ENCODE results near the gene EIF2A. TPM values are rescaled to one million over a fixed set of nuclear protein-coding genes. Genes with fewer than 3 reads are reported as not detected.
"Not testable (repeated sequence)": the region's sequence is repeated elsewhere in the genome, so short reads cannot be mapped to it uniquely, and the experiment has no call there.

EIF2A gene
- total and polyA plus RNA-seq, 4 donors, result 72.8 to 95.5 (median 79.6) TPM

- no peaks in the 10 kb centered on the region for H3K9me3 ChIP-seq (ENCODE audit: control insufficient read depth, low read length)
- peaks cover 0 to 5% of the 10 kb centered on the region in 2 donors for H3K4me1 ChIP-seq (ENCODE audit: control insufficient read depth in 1 of 2, insufficient read depth in 2 of 2, low read length in 2 of 2)
- no peak overlapping the region for H3K27ac ChIP-seq (ENCODE audit: low read depth in 1 of 2, low read length in 2 of 2)
- H3K36me3 ChIP-seq (ENCODE audit: control insufficient read depth in 1 of 2, insufficient read depth in 2 of 2, low read length in 1 of 2), result no peaks in the 10 kb centered on the region
- DNase-seq (no peak), ATAC-seq (ENCODE audit: low FRiP score) (no peak)
- no peaks in the 10 kb centered on the region for H3K27me3 ChIP-seq (ENCODE audit: control insufficient read depth in 1 of 2, insufficient read depth in 2 of 2, low read length in 1 of 2)
- intact Hi-C loops (cut with DNase I), result no loop called here
- no peak overlapping the region for H3K4me3 ChIP-seq (ENCODE audit: low read length in 2 of 2)
- WGBS, 2 donors, result 92 to 98% methylated on average over 2 of the region's 2 CpGs
Measured at GRCh38 chr3:150613034-150613433, 66.4 kb downstream of the EIF2A start.

GRCh38 chr3:150613709-150614480 is 67.3 kb downstream of the EIF2A start:
- ATAC-seq (ENCODE audit: low FRiP score), result no peak
- Histone ChIP-seq H3K9me3 (ENCODE audit: control insufficient read depth, low read length) (no peaks in the 10 kb centered on the region), H3K27me3 (ENCODE audit: control insufficient read depth in 1 of 2, insufficient read depth in 2 of 2, low read length in 1 of 2) (no peaks in the 10 kb centered on the region), H3K36me3 (ENCODE audit: control insufficient read depth in 1 of 2, insufficient read depth in 2 of 2, low read length in 1 of 2) (no peaks in the 10 kb centered on the region), H3K27ac (ENCODE audit: low read depth in 1 of 2, low read length in 2 of 2) (no peak overlapping the region), H3K4me1 (ENCODE audit: control insufficient read depth in 1 of 2, insufficient read depth in 2 of 2, low read length in 2 of 2) (peaks cover 0 to 5% of the 10 kb centered on the region in 2 donors), H3K4me3 (ENCODE audit: low read length in 2 of 2) (no peak overlapping the region)
- 90 to 95% methylated on average over 2 of the region's 2 CpGs for WGBS, 2 donors
- DNase-seq, result no peak
- intact Hi-C loops (cut with DNase I), result no loop called here

- Histone ChIP-seq H3K36me3 (ENCODE audit: control insufficient read depth in 1 of 2, insufficient read depth in 2 of 2, low read length in 1 of 2) (no peaks in the 10 kb centered on the region), H3K27me3 (ENCODE audit: control insufficient read depth in 1 of 2, insufficient read depth in 2 of 2, low read length in 1 of 2) (no peaks in the 10 kb centered on the region), H3K9me3 (ENCODE audit: control insufficient read depth, low read length) (no peaks in the 10 kb centered on the region), H3K27ac (ENCODE audit: low read depth in 1 of 2, low read length in 2 of 2) (no peak overlapping the region), H3K4me3 (ENCODE audit: low read length in 2 of 2) (no peak overlapping the region), H3K4me1 (ENCODE audit: control insufficient read depth in 1 of 2, insufficient read depth in 2 of 2, low read length in 2 of 2) (peaks cover 0 to 1% of the 10 kb centered on the region in 2 donors)
- ATAC-seq (ENCODE audit: low FRiP score) (no peak), DNase-seq (no peak)
- intact Hi-C loops (cut with DNase I), result no loop called here
- WGBS, 2 donors, result 90 to 91% methylated on average over 7 of the region's 7 CpGs
Measured at GRCh38 chr3:150620002-150620689, 73.6 kb downstream of the EIF2A start.

- intact Hi-C loops (cut with DNase I); H3K27me3 ChIP-seq (ENCODE audit: control insufficient read depth in 1 of 2, insufficient read depth in 2 of 2, low read length in 1 of 2); H3K27ac ChIP-seq (ENCODE audit: low read depth in 1 of 2, low read length in 2 of 2); H3K4me3 ChIP-seq (ENCODE audit: low read length in 2 of 2); H3K9me3 ChIP-seq (ENCODE audit: control insufficient read depth, low read length); ATAC-seq (ENCODE audit: low FRiP score); DNase-seq; H3K4me1 ChIP-seq (ENCODE audit: control insufficient read depth in 1 of 2, insufficient read depth in 2 of 2, low read length in 2 of 2); H3K36me3 ChIP-seq (ENCODE audit: control insufficient read depth in 1 of 2, insufficient read depth in 2 of 2, low read length in 1 of 2): not testable (repeated sequence)
Measured at GRCh38 chr3:150622955-150623354, 76.4 kb downstream of the EIF2A start.

- Histone ChIP-seq H3K36me3 (ENCODE audit: control insufficient read depth in 1 of 2, insufficient read depth in 2 of 2, low read length in 1 of 2) (peaks cover 0 to 4% of the 10 kb centered on the region in 2 donors), H3K9me3 (ENCODE audit: control insufficient read depth, low read length) (no peaks in the 10 kb centered on the region), H3K4me1 (ENCODE audit: control insufficient read depth in 1 of 2, insufficient read depth in 2 of 2, low read length in 2 of 2) (peaks cover 0 to 1% of the 10 kb centered on the region in 2 donors), H3K27ac (ENCODE audit: low read depth in 1 of 2, low read length in 2 of 2) (no peak overlapping the region), H3K4me3 (ENCODE audit: low read length in 2 of 2) (no peak overlapping the region), H3K27me3 (ENCODE audit: control insufficient read depth in 1 of 2, insufficient read depth in 2 of 2, low read length in 1 of 2) (no peaks in the 10 kb centered on the region)
- ATAC-seq (ENCODE audit: low FRiP score), result no peak
- intact Hi-C loops (cut with DNase I), result no loop called here
- WGBS, 2 donors, result 53 to 63% methylated on average over 1 of the region's 1 CpG
- no peak for DNase-seq
Measured at GRCh38 chr3:150623945-150624344, 77.4 kb downstream of the EIF2A start.

GRCh38 chr3:150626148-150626930 is 79.8 kb downstream of the EIF2A start:
- Histone ChIP-seq H3K27me3 (ENCODE audit: control insufficient read depth in 1 of 2, insufficient read depth in 2 of 2, low read length in 1 of 2) (no peaks in the 10 kb centered on the region), H3K9me3 (ENCODE audit: control insufficient read depth, low read length) (no peaks in the 10 kb centered on the region), H3K4me1 (ENCODE audit: control insufficient read depth in 1 of 2, insufficient read depth in 2 of 2, low read length in 2 of 2) (peaks cover 0 to 1% of the 10 kb centered on the region in 2 donors), H3K36me3 (ENCODE audit: control insufficient read depth in 1 of 2, insufficient read depth in 2 of 2, low read length in 1 of 2) (peaks cover 0 to 6% of the 10 kb centered on the region in 2 donors), H3K27ac (ENCODE audit: low read depth in 1 of 2, low read length in 2 of 2) (no peak overlapping the region), H3K4me3 (ENCODE audit: low read length in 2 of 2) (no peak overlapping the region)
- intact Hi-C loops (cut with DNase I), result no loop called here
- no peak for ATAC-seq (ENCODE audit: low FRiP score)
- no peak for DNase-seq
- WGBS, 2 donors, result 93 to 94% methylated on average over 2 of the region's 2 CpGs

- H3K36me3 ChIP-seq (ENCODE audit: control insufficient read depth in 1 of 2, insufficient read depth in 2 of 2, low read length in 1 of 2), result peaks cover 0 to 10% of the 10 kb centered on the region in 2 donors
Measured at GRCh38 chr3:150627557-150627956, 81.0 kb downstream of the EIF2A start.

GRCh38 chr3:150631515-150632221 is 85.1 kb downstream of the EIF2A start:
- intact Hi-C loops (cut with DNase I), result no loop called here
- no peak overlapping the region for H3K4me3 ChIP-seq (ENCODE audit: low read length in 2 of 2)
- no peak overlapping the region for H3K27ac ChIP-seq (ENCODE audit: low read depth in 1 of 2, low read length in 2 of 2)
- 91 to 93% methylated on average over 7 of the region's 7 CpGs for WGBS, 2 donors
- no peak for DNase-seq
- H3K4me1 ChIP-seq (ENCODE audit: control insufficient read depth in 1 of 2, insufficient read depth in 2 of 2, low read length in 2 of 2), result no peaks in the 10 kb centered on the region
- H3K9me3 ChIP-seq (ENCODE audit: control insufficient read depth, low read length), result no peaks in the 10 kb centered on the region
- no peaks in the 10 kb centered on the region for H3K27me3 ChIP-seq (ENCODE audit: control insufficient read depth in 1 of 2, insufficient read depth in 2 of 2, low read length in 1 of 2)
- peaks cover 0 to 8% of the 10 kb centered on the region in 2 donors for H3K36me3 ChIP-seq (ENCODE audit: control insufficient read depth in 1 of 2, insufficient read depth in 2 of 2, low read length in 1 of 2)
- no peak for ATAC-seq (ENCODE audit: low FRiP score)

More at GRCh38 chr3:150627557-150627956, 81.0 kb downstream of the EIF2A start:
- Histone ChIP-seq H3K27ac (ENCODE audit: low read depth in 1 of 2, low read length in 2 of 2) (no peak overlapping the region), H3K27me3 (ENCODE audit: control insufficient read depth in 1 of 2, insufficient read depth in 2 of 2, low read length in 1 of 2) (no peaks in the 10 kb centered on the region), H3K4me3 (ENCODE audit: low read length in 2 of 2) (no peak overlapping the region), H3K9me3 (ENCODE audit: control insufficient read depth, low read length) (no peaks in the 10 kb centered on the region), H3K4me1 (ENCODE audit: control insufficient read depth in 1 of 2, insufficient read depth in 2 of 2, low read length in 2 of 2) (no peaks in the 10 kb centered on the region)
- DNase-seq (no peak), ATAC-seq (ENCODE audit: low FRiP score) (no peak)
- intact Hi-C loops (cut with DNase I), result no loop called here
- 7 to 16% methylated on average over 2 of the region's 2 CpGs for WGBS, 2 donors
